Body of pancreas (tissue), 4 donors: ENCODE measurements around the gene ANKRD28. TPM values are rescaled to one million over a fixed set of nuclear protein-coding genes. Genes with fewer than 3 reads are reported as not detected.

Experiments
- ATAC-seq: fragments of 150-250 bp; one replicate; pipeline ENCODE4 v1.9.1; 2016
- DNase-seq, 4 donors: peaks; one replicate each; pipeline ENCODE4 v3.0.0-alpha.2; 2019
- H3K27ac ChIP-seq, 4 donors: fragments of 200-600 bp; sonication (generic); 1 replicate in 3 of 4; 2 replicates in 1 of 4; pipeline versions ENCODE4 v1.5.1 to v1.6.1; 2016 to 2019; ENCODE audit warnings: mild to moderate bottlenecking in 1 of 4, mixed read lengths in 1 of 4, moderate library complexity in 1 of 4
- H3K27me3 ChIP-seq, 2 donors: fragments of 200-600 bp; sonication (generic); one replicate each; pipeline ENCODE4 v1.6.0; 2016; ENCODE audit warnings: mild to moderate bottlenecking in 1 of 2
- H3K36me3 ChIP-seq, 2 donors: fragments of 200-600 bp; sonication (generic); replicated peaks in 1 of 2; 2 replicates each; pipeline ENCODE4 v1.5.1; 2016; ENCODE audit warnings: low read depth in 2 of 2; ENCODE audit not compliant: insufficient read depth in 1 of 2
- H3K4me1 ChIP-seq: fragments of 200-600 bp; sonication (generic); one replicate; pipeline ENCODE4 v1.6.0; 2016
- H3K4me3 ChIP-seq, 2 donors: fragments of 200-600 bp; sonication (generic); 1 replicate in 1 of 2; 2 replicates in 1 of 2; pipeline ENCODE4 v1.5.1; 2016 to 2019
- H3K9me3 ChIP-seq, 3 donors: fragments of 200-600 bp; sonication (generic); 1 replicate in 2 of 3; 2 replicates in 1 of 3; pipeline ENCODE4 v1.5.1; 2016
- CTCF ChIP-seq, 7 experiments: fragments of 450-650 bp in 4 of 7; fragments of 200-600 bp in 3 of 7; sonication (generic) in 3 of 7; IDR thresholded peaks; one replicate each; pipeline ENCODE4 v1.5.1; 2016 to 2019; ENCODE audit warnings: antibody characterized with exemption in 7 of 7
- POLR2A ChIP-seq, 3 donors: fragments of 450-650 bp; IDR thresholded peaks; one replicate each; pipeline ENCODE4 v1.6.1; 2016; ENCODE audit warnings: antibody characterized with exemption in 3 of 3, mild to moderate bottlenecking in 2 of 3
- WGBS, 2 donors: methylation state at CpG; one replicate each; pipeline ENCODE4 v1.1.5; 2017; 5-methylcytosine and 5-hydroxymethylcytosine counted together
- intact Hi-C: fragments of 100-400 bp; cut with DNase I; formaldehyde crosslinking; loops from one replicate; pipeline ENCODE4 v1.15.1; 2023
- total RNA-seq, 2 donors: library from RNA; depleted of rRNA; stranded (reverse); fragments of >200 nt; gene quantifications; one replicate each; pipeline ENCODE4 v1.1.0, GENCODE V29; 2016

Gene ANKRD28
- total RNA-seq, 2 donors from 2014 or later, result 26.7 to 37.1 TPM

- TF ChIP-seq POLR2A (IDR thresholded peaks at IDR 0.05), result no peak
- TF ChIP-seq CTCF (IDR thresholded peaks at IDR 0.05), result no peak
- intact Hi-C loops, result no loop called here
- ATAC-seq (no peak), DNase-seq (no peak)
- no peak overlapping the region for H3K4me3 ChIP-seq
- no peak overlapping the region for H3K27ac ChIP-seq
- H3K4me1 ChIP-seq, result peaks cover 11% of the 10 kb centered on the region
- H3K9me3 ChIP-seq, result peaks cover 0 to 6% (median 0%) of the 10 kb centered on the region in 3 donors
- no peaks in the 10 kb centered on the region for H3K27me3 ChIP-seq
- 91 to 96% methylated on average over 9 of the region's 9 CpGs for WGBS, 2 donors
- H3K36me3 ChIP-seq, result no peaks in the 10 kb centered on the region
These were observed 142.9 kb downstream of the ANKRD28 start for GRCh38 chr3:15654891-15655290.

- intact Hi-C loops, result no loop called here
- Histone ChIP-seq H3K27me3 (no peaks in the 10 kb centered on the region), H3K4me3 (no peak overlapping the region), H3K4me1 (peaks cover 11% of the 10 kb centered on the region), H3K9me3 (peaks cover 0 to 6% (median 0%) of the 10 kb centered on the region in 3 donors), H3K27ac (no peak overlapping the region), H3K36me3 (no peaks in the 10 kb centered on the region)
- no peak for ATAC-seq
- no peak for TF ChIP-seq POLR2A (IDR thresholded peaks at IDR 0.05)
- TF ChIP-seq CTCF (IDR thresholded peaks at IDR 0.05), result no peak
- no peak for DNase-seq
These were observed 143.7 kb downstream of the ANKRD28 start for GRCh38 chr3:15654127-15654526.

GRCh38 chr3:15653321-15653720 is 144.5 kb downstream of the ANKRD28 start:
- Histone ChIP-seq H3K4me1 (peaks cover 17% of the 10 kb centered on the region), H3K27me3 (no peaks in the 10 kb centered on the region), H3K36me3 (no peaks in the 10 kb centered on the region), H3K9me3 (peaks cover 0 to 6% (median 0%) of the 10 kb centered on the region in 3 donors), H3K27ac (no peak overlapping the region), H3K4me3 (no peak overlapping the region)
- ATAC-seq, result no peak
- intact Hi-C loops, result no loop called here
- 73 to 80% methylated on average over 3 of the region's 3 CpGs for WGBS, 2 donors
- no peak for DNase-seq
- TF ChIP-seq POLR2A (IDR thresholded peaks at IDR 0.05), result no peak
- TF ChIP-seq CTCF (IDR thresholded peaks at IDR 0.05), result no peak

- ATAC-seq, result no peak
- Histone ChIP-seq H3K4me1 (peaks cover 35% of the 10 kb centered on the region), H3K27me3 (no peaks in the 10 kb centered on the region), H3K9me3 (no peaks in the 10 kb centered on the region), H3K4me3 (no peak overlapping the region), H3K27ac (no peak overlapping the region), H3K36me3 (no peaks in the 10 kb centered on the region)
- whole genome bisulfite sequencing, 2 donors, result 75 to 81% methylated on average over 8 of the region's 8 CpGs
- no peak for DNase-seq
- intact Hi-C loops, result no loop called here
- TF ChIP-seq POLR2A (IDR thresholded peaks at IDR 0.05) (no peak), CTCF (IDR thresholded peaks at IDR 0.05) (no peak)
These were observed 146.4 kb downstream of the ANKRD28 start for GRCh38 chr3:15651396-15651795.

GRCh38 chr3:15649858-15650257 is 147.9 kb downstream of the ANKRD28 start:
- H3K27me3 ChIP-seq, result no peaks in the 10 kb centered on the region
- no peak overlapping the region for H3K4me3 ChIP-seq
- H3K27ac ChIP-seq, result no peak overlapping the region
- WGBS, 2 donors, result 90 to 96% methylated on average over 5 of the region's 5 CpGs
- H3K36me3 ChIP-seq, result no peaks in the 10 kb centered on the region
- H3K4me1 ChIP-seq, result peaks cover 35% of the 10 kb centered on the region
- DNase-seq (no peak), ATAC-seq (no peak)
- intact Hi-C loops, result no loop called here
- no peaks in the 10 kb centered on the region for H3K9me3 ChIP-seq
- TF ChIP-seq CTCF (IDR thresholded peaks at IDR 0.05), result no peak
- TF ChIP-seq POLR2A (IDR thresholded peaks at IDR 0.05), result no peak
